Loucy (cell line): ENCODE measurements around the gene FGD3.
"Not testable (repeated sequence)": the region's sequence is repeated elsewhere in the genome, so short reads cannot be mapped to it uniquely, and the experiment has no call there.

ENCODE experiments used
- H2AFZ ChIP-seq: fragments of 200-600 bp; sonication (generic); 2 replicates; pipeline ENCODE4 v1.6.0; 2016; ENCODE audit warnings: antibody characterized with exemption, mild to moderate bottlenecking, low read length, moderate library complexity
- H3F3A ChIP-seq: fragments of 200-600 bp; 2 replicates; pipeline ENCODE4 v1.6.0; 2016; ENCODE audit warnings: antibody characterized with exemption, low read depth, mild to moderate bottlenecking
- H3K27me3 ChIP-seq: fragments of 200-600 bp; sonication (generic); 2 replicates; pipeline ENCODE4 v1.6.1; 2014; ENCODE audit warnings: low read length, mild to moderate bottlenecking; ENCODE audit not compliant: insufficient read depth, poor library complexity, severe bottlenecking
- H3K36me3 ChIP-seq: fragments of 200-600 bp; sonication (generic); 2 replicates; pipeline ENCODE4 v1.6.1; 2016; ENCODE audit warnings: low read length; ENCODE audit not compliant: insufficient read depth
- H3K4me1 ChIP-seq: fragments of 200-600 bp; sonication (generic); 2 replicates; pipeline ENCODE4 v1.5.1; 2014; ENCODE audit warnings: low read length, mild to moderate bottlenecking; ENCODE audit not compliant: insufficient read depth, poor library complexity, severe bottlenecking
- H3K4me2 ChIP-seq: fragments of 200-600 bp; sonication (generic); 2 replicates; pipeline ENCODE4 v1.6.0; 2014; ENCODE audit warnings: antibody characterized with exemption, low read length, low read depth, mild to moderate bottlenecking; ENCODE audit not compliant: poor library complexity, severe bottlenecking
- H3K4me3 ChIP-seq: fragments of 200-600 bp; sonication (generic); 2 replicates; pipeline ENCODE4 v1.5.1; 2014; ENCODE audit warnings: low read length, mild to moderate bottlenecking, mixed read lengths; ENCODE audit not compliant: poor library complexity, severe bottlenecking
- H3K79me2 ChIP-seq: fragments of 200-600 bp; sonication (generic); 2 replicates; pipeline ENCODE4 v1.6.1; 2014; ENCODE audit warnings: low read length; ENCODE audit not compliant: insufficient read depth
- H3K9ac ChIP-seq: fragments of 200-600 bp; sonication (generic); 2 replicates; pipeline ENCODE4 v1.6.0; 2014; ENCODE audit warnings: mild to moderate bottlenecking, low read depth, low read length, moderate library complexity; ENCODE audit not compliant: poor library complexity, severe bottlenecking
- H3K9me2 ChIP-seq: fragments of 200-600 bp; sonication (generic); replicated peaks from 2 replicates; pipeline ENCODE4 v1.6.1; 2016; ENCODE audit warnings: low read depth, low read length, mixed read lengths
- H3K9me3 ChIP-seq: fragments of 200-600 bp; sonication (generic); 2 replicates; pipeline ENCODE4 v1.6.1; 2014; ENCODE audit warnings: mild to moderate bottlenecking, antibody characterized with exemption, low read length, low read depth; ENCODE audit not compliant: insufficient read depth
- H4K20me1 ChIP-seq: fragments of 200-600 bp; sonication (generic); 2 replicates; pipeline ENCODE4 v1.6.0; 2014; ENCODE audit warnings: antibody characterized with exemption, low read length, mild to moderate bottlenecking; ENCODE audit not compliant: insufficient read depth, poor library complexity, severe bottlenecking
- EZH2phosphoT487 ChIP-seq: fragments of 200-600 bp; IDR thresholded peaks from 2 replicates; pipeline ENCODE4 v1.6.1; 2018; ENCODE audit warnings: antibody characterized with exemption, mild to moderate bottlenecking, moderate library complexity, borderline replicate concordance
- TF ChIP-seq, protein P1 (sequence below): fragments of 200-600 bp; sonication (generic); conservative IDR thresholded peaks from 2 replicates; pipeline ENCODE4 v1.5.1; 2014; ENCODE audit warnings: mild to moderate bottlenecking, antibody characterized with exemption, low read length

The FGD3 gene

DNA sequence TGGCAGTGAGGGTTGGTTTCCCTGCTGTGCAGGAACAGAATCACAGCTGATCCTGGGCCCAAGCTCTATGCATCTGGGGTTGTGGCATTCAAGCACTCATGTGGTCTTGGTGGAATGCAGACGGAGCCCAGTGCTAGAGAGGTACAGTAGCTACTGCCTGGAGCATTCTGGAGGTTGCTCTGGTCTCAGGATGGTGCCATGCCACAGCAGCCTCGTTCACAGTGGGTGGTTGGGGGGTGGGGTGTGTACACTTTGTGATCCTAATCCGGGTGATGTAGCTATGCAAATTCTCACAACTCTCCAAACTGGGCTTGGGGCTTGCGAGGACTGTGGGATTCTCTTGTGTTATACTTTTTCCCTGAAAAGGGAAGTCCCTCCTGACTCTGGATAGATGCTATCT lies 45.2 kb downstream of the FGD3 start:
- H3K9me2 ChIP-seq = no peaks in the 10 kb centered on the region
- no peak overlapping the region for H3K9ac ChIP-seq
- peaks cover 14% of the 10 kb centered on the region; the same call in 1 of the 2 replicates for H3K36me3 ChIP-seq
- H3K9me3 ChIP-seq = no peaks in the 10 kb centered on the region
- no peaks in the 10 kb centered on the region for H3F3A ChIP-seq
- H3K79me2 ChIP-seq = peaks cover 55% of the 10 kb centered on the region
- no peak overlapping the region for H3K4me3 ChIP-seq
- no peak overlapping the region for H2AFZ ChIP-seq
- H3K4me1 ChIP-seq = peaks cover 14% of the 10 kb centered on the region
- H3K4me2 ChIP-seq = no peak overlapping the region
- H3K27me3 ChIP-seq = no peaks in the 10 kb centered on the region
- H4K20me1 ChIP-seq = peaks cover 18% of the 10 kb centered on the region
- TF ChIP-seq EZH2phosphoT487 = no peak
- TF ChIP-seq, protein P1, sequence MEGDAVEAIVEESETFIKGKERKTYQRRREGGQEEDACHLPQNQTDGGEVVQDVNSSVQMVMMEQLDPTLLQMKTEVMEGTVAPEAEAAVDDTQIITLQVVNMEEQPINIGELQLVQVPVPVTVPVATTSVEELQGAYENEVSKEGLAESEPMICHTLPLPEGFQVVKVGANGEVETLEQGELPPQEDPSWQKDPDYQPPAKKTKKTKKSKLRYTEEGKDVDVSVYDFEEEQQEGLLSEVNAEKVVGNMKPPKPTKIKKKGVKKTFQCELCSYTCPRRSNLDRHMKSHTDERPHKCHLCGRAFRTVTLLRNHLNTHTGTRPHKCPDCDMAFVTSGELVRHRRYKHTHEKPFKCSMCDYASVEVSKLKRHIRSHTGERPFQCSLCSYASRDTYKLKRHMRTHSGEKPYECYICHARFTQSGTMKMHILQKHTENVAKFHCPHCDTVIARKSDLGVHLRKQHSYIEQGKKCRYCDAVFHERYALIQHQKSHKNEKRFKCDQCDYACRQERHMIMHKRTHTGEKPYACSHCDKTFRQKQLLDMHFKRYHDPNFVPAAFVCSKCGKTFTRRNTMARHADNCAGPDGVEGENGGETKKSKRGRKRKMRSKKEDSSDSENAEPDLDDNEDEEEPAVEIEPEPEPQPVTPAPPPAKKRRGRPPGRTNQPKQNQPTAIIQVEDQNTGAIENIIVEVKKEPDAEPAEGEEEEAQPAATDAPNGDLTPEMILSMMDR = no peak

- Histone ChIP-seq H3K36me3 (peaks cover 20% of the 10 kb centered on the region; the same call in 1 of the 2 replicates), H3K79me2 (peaks cover 31% of the 10 kb centered on the region), H4K20me1 (peaks cover 29% of the 10 kb centered on the region), H3K4me1 (peaks cover 17% of the 10 kb centered on the region)
- not testable (repeated sequence) for H3K4me3 ChIP-seq, H2AFZ ChIP-seq, H3F3A ChIP-seq, H3K9me3 ChIP-seq, H3K9ac ChIP-seq, H3K4me2 ChIP-seq, H3K27me3 ChIP-seq, H3K9me2 ChIP-seq
Measured at GRCh38 chr9:92998871-92999270, 51.5 kb downstream of the FGD3 start.

GRCh38 chr9:93001031-93001430 lies 53.7 kb downstream of the FGD3 start:
- Histone ChIP-seq H3K27me3 (no peaks in the 10 kb centered on the region), H3K79me2 (peaks cover 31% of the 10 kb centered on the region), H3K4me3 (no peak overlapping the region), H4K20me1 (peaks cover 34% of the 10 kb centered on the region), H3K4me2 (peak overlapping the region; percentile 45), H3K9ac (no peak overlapping the region), H3F3A (no peaks in the 10 kb centered on the region; the same call in 1 of the 2 replicates), H3K36me3 (peaks cover 40% of the 10 kb centered on the region; the same call in 1 of the 2 replicates), H3K9me2 (no peaks in the 10 kb centered on the region), H3K9me3 (peaks cover 6% of the 10 kb centered on the region; the same call in 1 of the 2 replicates), H2AFZ (no peak overlapping the region), H3K4me1 (peaks cover 17% of the 10 kb centered on the region)
- TF ChIP-seq, protein P1 = no peak
- no peak for TF ChIP-seq EZH2phosphoT487

- no peak overlapping the region for H2AFZ ChIP-seq
- peaks cover 34% of the 10 kb centered on the region for H4K20me1 ChIP-seq
- peaks cover 31% of the 10 kb centered on the region for H3K79me2 ChIP-seq
- peaks cover 17% of the 10 kb centered on the region for H3K4me1 ChIP-seq
- H3K9me2 ChIP-seq = no peaks in the 10 kb centered on the region
- H3K4me2 ChIP-seq = no peak overlapping the region
- TF ChIP-seq EZH2phosphoT487 = no peak
- TF ChIP-seq, protein P1 = no peak
- H3K9ac ChIP-seq = no peak overlapping the region
- H3K27me3 ChIP-seq = no peaks in the 10 kb centered on the region
- no peak overlapping the region for H3K4me3 ChIP-seq
- peaks cover 6% of the 10 kb centered on the region; the same call in 1 of the 2 replicates for H3K9me3 ChIP-seq
- peaks cover 51% of the 10 kb centered on the region for H3K36me3 ChIP-seq
- no peaks in the 10 kb centered on the region; the same call in 1 of the 2 replicates for H3F3A ChIP-seq
Measured at GRCh38 chr9:93002700-93003099, 55.4 kb downstream of the FGD3 start.
